ENCODE measurements around the gene NEO1. TPM values are rescaled to one million over a fixed set of nuclear protein-coding genes. Genes with fewer than 3 reads are reported as not detected.
A peak's percentile ranks its signal among the peaks of the same experiment; 100 is the strongest.

NEO1 gene
- total RNA-seq, 1 donor from 2014 or later = 21.8 TPM

GRCh38 chr15:73009066-73010056 is 42.9 kb upstream of the NEO1 start:
- Histone ChIP-seq H3K27me3 (no peaks in the 10 kb centered on the region), H3K4me1 (peaks cover 0 to 7% of the 10 kb centered on the region in 2 donors), H3K27ac (no peak overlapping the region), H3K9me3 (no peaks in the 10 kb centered on the region), H3K4me3 (peak overlapping the region in 1 of 2 donors; percentile 33), H3K36me3 (no peaks in the 10 kb centered on the region)
- TF ChIP-seq CTCF (IDR thresholded peaks at IDR 0.05) = no peak
- intact Hi-C loops (cut with DNase I) = no loop called here
- DNase-seq (ENCODE audit: low spot score in 2 of 2) = no peak

DNA sequence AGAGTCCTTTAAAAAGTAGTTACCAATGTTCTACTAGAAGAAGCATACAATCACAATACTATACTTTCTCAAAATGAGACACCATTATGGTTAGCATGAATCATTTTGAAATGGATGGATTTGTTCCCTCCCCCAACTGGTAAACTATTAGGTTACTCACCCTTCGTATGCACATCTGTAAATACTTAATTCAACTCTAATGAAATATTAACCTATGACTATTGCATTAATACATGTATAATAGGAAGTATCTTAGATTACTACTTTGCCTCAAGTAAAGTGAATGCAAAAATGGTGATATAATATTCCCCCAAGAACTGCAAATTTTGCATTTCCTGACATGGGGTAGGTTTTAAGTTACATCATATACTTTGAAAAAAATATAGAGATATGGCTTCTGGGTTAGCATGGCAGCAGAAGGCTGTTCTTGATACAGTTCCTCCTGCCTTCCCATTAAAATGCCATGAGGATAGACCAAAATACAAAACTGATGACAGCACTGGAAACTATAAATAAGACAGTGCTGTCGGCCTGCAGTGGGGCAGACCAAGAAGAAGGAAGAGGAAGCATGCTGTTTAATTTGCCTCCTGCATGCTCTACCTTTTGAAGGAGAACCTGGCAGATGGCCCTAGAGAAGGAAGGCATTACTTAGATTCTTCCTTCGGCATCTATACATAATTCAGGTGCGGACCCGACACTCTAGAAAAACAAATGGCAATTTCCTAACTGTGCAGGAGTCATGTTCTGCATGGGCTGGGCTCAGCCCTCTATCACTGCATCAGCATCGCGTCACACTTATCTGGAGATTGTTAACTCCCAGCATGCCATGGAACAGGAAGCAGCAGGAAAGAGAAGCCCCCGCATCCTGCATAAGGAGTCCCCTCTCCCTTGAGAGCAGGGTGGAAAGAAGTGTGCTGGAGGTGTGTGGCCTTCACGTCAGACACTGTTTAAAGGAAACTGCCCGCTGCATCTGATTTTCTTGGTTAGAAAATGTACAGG is 41.8 kb upstream of the NEO1 start:
- H3K36me3 ChIP-seq = no peaks in the 10 kb centered on the region

GRCh38 chr15:73014904-73015303 is 37.4 kb upstream of the NEO1 start:
- Histone ChIP-seq H3K36me3 (no peaks in the 10 kb centered on the region), H3K27me3 (no peaks in the 10 kb centered on the region), H3K4me3 (no peak overlapping the region), H3K4me1 (no peaks in the 10 kb centered on the region), H3K9me3 (no peaks in the 10 kb centered on the region), H3K27ac (no peak overlapping the region)
- intact Hi-C loops (cut with DNase I) = no loop called here
- no peak for DNase-seq (ENCODE audit: low spot score in 2 of 2)
- no peak for TF ChIP-seq CTCF (IDR thresholded peaks at IDR 0.05)

More for the DNA sequence above, 41.8 kb upstream of the NEO1 start:
- Histone ChIP-seq H3K4me3 (no peak overlapping the region), H3K27ac (no peak overlapping the region), H3K27me3 (no peaks in the 10 kb centered on the region), H3K9me3 (no peaks in the 10 kb centered on the region), H3K4me1 (peaks cover 0 to 7% of the 10 kb centered on the region in 2 donors)
- no peak for DNase-seq (ENCODE audit: low spot score in 2 of 2)
- no peak for TF ChIP-seq CTCF (IDR thresholded peaks at IDR 0.05)
- intact Hi-C loops (cut with DNase I) = no loop called here

DNA sequence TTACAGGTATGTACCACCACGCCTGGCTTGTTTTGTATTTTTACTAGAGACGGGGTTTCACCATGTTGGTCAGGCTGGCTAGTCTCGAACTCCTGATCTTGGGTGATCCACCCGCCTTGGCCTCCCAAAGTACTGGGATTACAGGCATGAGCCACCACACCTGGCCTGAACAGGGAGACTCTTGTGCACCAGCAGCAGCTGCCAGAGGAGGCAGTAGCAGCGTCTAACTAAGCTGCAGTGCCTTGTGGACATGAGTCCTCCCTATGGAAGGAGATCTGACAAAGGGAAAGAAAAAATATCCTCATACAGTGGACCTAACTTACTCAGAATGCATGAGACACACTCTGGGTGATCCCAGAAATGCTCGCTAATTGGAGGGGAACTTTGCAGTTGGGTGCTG is 36.8 kb upstream of the NEO1 start:
- no peak for TF ChIP-seq CTCF (IDR thresholded peaks at IDR 0.05)
- Histone ChIP-seq H3K27me3 (no peaks in the 10 kb centered on the region), H3K9me3 (no peaks in the 10 kb centered on the region), H3K4me1 (no peaks in the 10 kb centered on the region), H3K4me3 (no peak overlapping the region), H3K27ac (no peak overlapping the region), H3K36me3 (no peaks in the 10 kb centered on the region)
- intact Hi-C loops (cut with DNase I) = no loop called here
- DNase-seq (ENCODE audit: low spot score in 2 of 2) = no peak

DNA sequence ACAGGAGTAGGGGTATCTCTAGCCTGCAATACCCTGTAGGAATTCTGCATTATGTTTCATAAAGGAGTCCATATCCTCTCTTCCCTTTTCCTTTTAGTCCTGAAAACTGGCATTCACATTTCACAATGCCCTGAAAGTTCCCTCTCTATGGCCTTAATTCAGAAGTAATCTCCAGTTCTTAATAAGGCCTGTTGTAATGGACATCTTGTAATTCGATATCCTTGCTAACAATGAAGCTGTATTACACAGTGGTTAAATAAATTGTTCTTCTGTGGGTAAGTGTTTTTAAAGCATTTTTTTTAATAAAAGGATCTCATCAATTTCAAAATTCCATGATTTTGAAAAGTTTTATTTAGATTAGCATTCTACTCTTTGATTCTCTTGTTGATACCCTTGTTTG is 34.3 kb upstream of the NEO1 start:
- no peaks in the 10 kb centered on the region for H3K9me3 ChIP-seq
- no peak for TF ChIP-seq CTCF (IDR thresholded peaks at IDR 0.05)
- no peak overlapping the region for H3K4me3 ChIP-seq
- H3K4me1 ChIP-seq = no peaks in the 10 kb centered on the region
- H3K27ac ChIP-seq = no peak overlapping the region
- intact Hi-C loops (cut with DNase I) = no loop called here
- no peaks in the 10 kb centered on the region for H3K27me3 ChIP-seq
- no peaks in the 10 kb centered on the region for H3K36me3 ChIP-seq
- DNase-seq (ENCODE audit: low spot score in 2 of 2) = no peak
